Left colon (tissue), 2 donors: Measurements from ENCODE around the gene DOCK4. TPM values are rescaled to one million over a fixed set of nuclear protein-coding genes. Genes with fewer than 3 reads are reported as not detected.

ENCODE experiments used
- ATAC-seq: fragments of 200-7000 bp; cut with Tn5 transposase; one replicate; pipeline ENCODE4 v1.9.1; 2020; ENCODE audit warnings: mild to moderate bottlenecking, moderate library complexity
- DNase-seq, 2 donors: peaks; one replicate each; pipeline ENCODE4 v3.0.0-alpha.2; 2020
- intact Hi-C, 2 donors: fragments of 100-400 bp; cut with DNase I in 1 of 2; cut with micrococcal nuclease in 1 of 2; formaldehyde crosslinking; loops; one replicate each; pipeline versions ENCODE4 v1.11.2 to v1.14.0; 2022; cut with DNase I, micrococcal nuclease
- total RNA-seq, 2 donors: library from RNA; stranded (reverse); fragmentation: NEBNext Ultra II Directional; extraction: Animal tissue kit (Norgen Biotek cat#: 25700); gene quantifications; one replicate each; pipeline ENCODE4 v1.2.1, GENCODE V29; 2021
- donor health status: DM: no; HTN: no; CAD: no.
- donor health status: DM: yes; HTN: yes; CAD: no.

The DOCK4 gene
- total RNA-seq, 2 donors from 2014 or later: 6.6 to 11.5 TPM

- ATAC-seq: no peak
- intact Hi-C loops: no loop called here
- DNase-seq: no peak
Observed at GRCh38 chr7:112070674-112071256, 135.4 kb downstream of the DOCK4 start.

GRCh38 chr7:112069879-112070321 is 136.3 kb downstream of the DOCK4 start:
- ATAC-seq (no peak), DNase-seq (no peak)
- intact Hi-C loops: no loop called here

- DNase-seq: no peak
- no peak for ATAC-seq
Observed at GRCh38 chr7:112068967-112069366, 137.2 kb downstream of the DOCK4 start.

GRCh38 chr7:112067632-112068540 is 138.3 kb downstream of the DOCK4 start:
- intact Hi-C loops: no loop called here
- DNase-seq (no peak), ATAC-seq (no peak)

More at GRCh38 chr7:112068967-112069366, 137.2 kb downstream of the DOCK4 start:
- intact Hi-C loops: no loop called here

- intact Hi-C loops: no loop called here
- ATAC-seq (no peak), DNase-seq (no peak)
Observed at GRCh38 chr7:112067200-112067599, 139.0 kb downstream of the DOCK4 start.

- DNase-seq: no peak
- intact Hi-C loops: no loop called here
- no peak for ATAC-seq
Observed at GRCh38 chr7:112065758-112066157, 140.4 kb downstream of the DOCK4 start.

- no peak for ATAC-seq
- DNase-seq: no peak
- intact Hi-C loops: no loop called here
Observed at GRCh38 chr7:112064627-112065385, 141.4 kb downstream of the DOCK4 start.

- intact Hi-C loops: no loop called here
- no peak for DNase-seq
- ATAC-seq: no peak
Observed at GRCh38 chr7:112063974-112064373, 142.2 kb downstream of the DOCK4 start.

GRCh38 chr7:112061051-112061450 is 145.1 kb downstream of the DOCK4 start:
- intact Hi-C loops: no loop called here
- ATAC-seq (no peak), DNase-seq (no peak)

- intact Hi-C loops: no loop called here
- ATAC-seq (no peak), DNase-seq (no peak)
Observed at GRCh38 chr7:112060625-112061024, 145.6 kb downstream of the DOCK4 start.

GRCh38 chr7:112059675-112060074 is 146.5 kb downstream of the DOCK4 start:
- DNase-seq: no peak
- intact Hi-C loops: no loop called here
- no peak for ATAC-seq

GRCh38 chr7:112058686-112059085 is 147.5 kb downstream of the DOCK4 start:
- DNase-seq: no peak
- intact Hi-C loops: no loop called here
- no peak for ATAC-seq

GRCh38 chr7:112056409-112056808 is 149.8 kb downstream of the DOCK4 start:
- ATAC-seq: no peak
- intact Hi-C loops: no loop called here
- DNase-seq: no peak

GRCh38 chr7:112053737-112054069 is 152.5 kb downstream of the DOCK4 start:
- DNase-seq: no peak
- no peak for ATAC-seq
- intact Hi-C loops: no loop called here

- DNase-seq (no peak), ATAC-seq (no peak)
- intact Hi-C loops: no loop called here
Observed at GRCh38 chr7:112052993-112053736, 153.0 kb downstream of the DOCK4 start.

GRCh38 chr7:112052498-112052897 is 153.7 kb downstream of the DOCK4 start:
- intact Hi-C loops: no loop called here

GRCh38 chr7:112050250-112050881 is 155.8 kb downstream of the DOCK4 start:
- DNase-seq (no peak), ATAC-seq (no peak)
- intact Hi-C loops: no loop called here

More at GRCh38 chr7:112052498-112052897, 153.7 kb downstream of the DOCK4 start:
- DNase-seq (no peak), ATAC-seq (no peak)

- intact Hi-C loops: no loop called here
- DNase-seq (no peak), ATAC-seq (no peak)
Observed at GRCh38 chr7:112049555-112050249, 156.5 kb downstream of the DOCK4 start.
